Ascending aorta (tissue), 2 donors: Measurements from ENCODE around the gene CCDC187. TPM values are rescaled to one million over a fixed set of nuclear protein-coding genes. Genes with fewer than 3 reads are reported as not detected.

Experiments
- DNase-seq, 2 donors: peaks; one replicate each; pipeline ENCODE4 v3.0.0-alpha.2; 2019; ENCODE audit warnings: low spot score in 2 of 2
- H3K27ac ChIP-seq, 2 donors: fragments of 200-600 bp; sonication (generic); one replicate each; pipeline ENCODE4 v1.5.1; 2016 to 2017; ENCODE audit warnings: mild to moderate bottlenecking in 1 of 2
- H3K27me3 ChIP-seq: fragments of 200-600 bp; sonication (generic); one replicate; pipeline ENCODE4 v1.5.1; 2017
- H3K36me3 ChIP-seq, 2 donors: fragments of 200-600 bp; sonication (generic); one replicate each; pipeline ENCODE4 v1.5.1; 2016
- H3K4me1 ChIP-seq, 2 donors: fragments of 200-600 bp; sonication (generic); one replicate each; pipeline ENCODE4 v1.5.1; 2016 to 2017; ENCODE audit warnings: mild to moderate bottlenecking in 1 of 2
- H3K4me3 ChIP-seq, 2 donors: fragments of 200-600 bp; sonication (generic); one replicate each; pipeline ENCODE4 v1.5.1; 2016 to 2017; ENCODE audit warnings: mild to moderate bottlenecking in 1 of 2
- H3K9me3 ChIP-seq, 2 donors: fragments of 200-600 bp; sonication (generic); one replicate each; pipeline ENCODE4 v1.5.1; 2016
- CTCF ChIP-seq, 3 experiments: fragments of 200-600 bp in 2 of 3; fragments of 450-650 bp in 1 of 3; sonication (generic) in 2 of 3; IDR thresholded peaks; one replicate each; pipeline ENCODE4 v1.5.1; 2016 to 2019; ENCODE audit warnings: antibody characterized with exemption in 3 of 3, mild to moderate bottlenecking in 1 of 3, moderate library complexity in 1 of 3
- intact Hi-C: fragments of 100-400 bp; cut with DNase I; formaldehyde crosslinking; loops from one replicate; pipeline ENCODE4 v1.15.1; 2023
- total RNA-seq: library from RNA; depleted of rRNA; stranded (reverse); fragments of >200 nt; gene quantifications from one replicate; pipeline ENCODE4 v1.1.0, GENCODE V29; 2016

The CCDC187 gene
- total RNA-seq, 1 donor from 2014 or later, result under 0.01 TPM

DNA sequence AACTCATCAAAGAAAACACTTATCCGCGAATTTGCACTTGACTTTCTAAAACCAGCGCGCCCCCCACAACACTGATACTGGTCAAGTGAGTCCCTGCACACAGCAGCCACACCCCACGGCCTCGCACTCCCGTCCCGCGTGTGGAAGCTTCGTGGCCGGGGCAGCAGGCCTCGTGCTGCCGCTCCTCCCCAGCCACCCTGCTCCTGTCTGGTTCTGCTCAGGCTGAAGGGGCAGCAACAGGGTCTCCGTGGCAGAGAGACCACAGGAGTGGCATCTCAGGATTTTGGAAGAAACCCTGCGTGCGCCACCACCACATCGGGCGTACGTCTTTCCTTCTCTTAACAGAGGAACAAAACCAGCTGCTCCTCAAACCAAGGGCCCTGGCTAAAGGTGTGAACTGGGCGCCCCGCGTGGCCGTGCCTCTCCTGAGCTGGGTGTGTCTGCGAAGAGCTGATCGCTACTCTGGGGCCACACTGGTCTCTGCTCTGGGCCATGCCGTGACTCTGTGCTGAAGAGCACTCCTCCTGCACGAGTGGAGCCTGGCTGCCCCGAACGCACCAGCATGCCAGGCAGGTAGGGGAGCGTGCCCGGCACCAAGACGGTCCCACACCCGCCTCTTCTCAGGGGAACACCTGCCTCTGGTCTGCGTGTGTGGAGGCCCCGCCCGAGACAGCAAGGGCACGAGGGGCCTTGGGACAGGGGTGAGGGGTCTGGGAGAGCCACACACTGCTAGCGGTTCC lies 81.6 kb downstream of the CCDC187 start:
- no peak overlapping the region for H3K4me3 ChIP-seq
- H3K36me3 ChIP-seq, result peaks cover 0 to 54% of the 10 kb centered on the region in 2 donors
- H3K27me3 ChIP-seq, result no peaks in the 10 kb centered on the region
- H3K27ac ChIP-seq, result no peak overlapping the region
- no peaks in the 10 kb centered on the region for H3K4me1 ChIP-seq
- no peak for TF ChIP-seq CTCF (IDR thresholded peaks at IDR 0.05)
- no peak for DNase-seq
- intact Hi-C loops, result no loop called here
- H3K9me3 ChIP-seq, result no peaks in the 10 kb centered on the region

- intact Hi-C loops, result no loop called here
Measured at GRCh38 chr9:136220017-136220729, 83.7 kb downstream of the CCDC187 start.

DNA sequence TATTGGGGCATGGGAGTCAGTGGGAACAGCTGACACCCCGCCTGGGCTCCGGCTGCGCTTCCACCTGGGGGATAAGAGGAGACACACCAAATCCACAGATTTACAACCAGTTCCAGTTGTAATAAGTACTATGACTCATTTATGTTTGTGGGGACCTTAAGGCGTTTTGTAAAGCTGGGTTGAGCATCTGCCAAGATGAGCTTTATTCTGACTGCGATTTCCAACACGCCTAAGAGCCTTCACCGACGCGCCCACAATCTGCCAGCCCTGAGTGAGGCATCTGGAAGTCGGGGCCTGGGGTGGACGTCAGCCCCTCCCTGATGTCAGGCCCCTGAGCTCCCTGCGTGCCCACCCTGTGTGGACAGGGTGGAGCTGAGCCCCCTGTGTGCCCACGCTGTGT lies 84.6 kb downstream of the CCDC187 start:
- H3K4me3 ChIP-seq, result no peak overlapping the region
- peaks cover 10 to 74% of the 10 kb centered on the region in 2 donors for H3K36me3 ChIP-seq
- intact Hi-C loops, result no loop called here
- H3K27me3 ChIP-seq, result no peaks in the 10 kb centered on the region
- H3K4me1 ChIP-seq, result no peaks in the 10 kb centered on the region
- H3K9me3 ChIP-seq, result no peaks in the 10 kb centered on the region
- DNase-seq, result no peak
- no peak overlapping the region for H3K27ac ChIP-seq
- no peak for TF ChIP-seq CTCF (IDR thresholded peaks at IDR 0.05)

More at GRCh38 chr9:136220017-136220729, 83.7 kb downstream of the CCDC187 start:
- peaks cover 2 to 71% of the 10 kb centered on the region in 2 donors for H3K36me3 ChIP-seq
- no peak for TF ChIP-seq CTCF (IDR thresholded peaks at IDR 0.05)
- H3K27me3 ChIP-seq, result no peaks in the 10 kb centered on the region
- H3K9me3 ChIP-seq, result no peaks in the 10 kb centered on the region
- no peak overlapping the region for H3K27ac ChIP-seq
- H3K4me1 ChIP-seq, result no peaks in the 10 kb centered on the region
- DNase-seq, result no peak
- no peak overlapping the region for H3K4me3 ChIP-seq

GRCh38 chr9:136218673-136219072 lies 85.2 kb downstream of the CCDC187 start:
- H3K4me3 ChIP-seq, result no peak overlapping the region
- H3K36me3 ChIP-seq, result peaks cover 14 to 74% of the 10 kb centered on the region in 2 donors
- DNase-seq, result no peak
- H3K4me1 ChIP-seq, result no peaks in the 10 kb centered on the region
- H3K9me3 ChIP-seq, result no peaks in the 10 kb centered on the region
- H3K27me3 ChIP-seq, result no peaks in the 10 kb centered on the region
- intact Hi-C loops, result no loop called here
- no peak for TF ChIP-seq CTCF (IDR thresholded peaks at IDR 0.05)
- no peak overlapping the region for H3K27ac ChIP-seq

GRCh38 chr9:136218271-136218670 lies 85.6 kb downstream of the CCDC187 start:
- intact Hi-C loops, result no loop called here
- no peak for TF ChIP-seq CTCF (IDR thresholded peaks at IDR 0.05)

More at GRCh38 chr9:136218271-136218670, 85.6 kb downstream of the CCDC187 start:
- Histone ChIP-seq H3K27ac (no peak overlapping the region), H3K36me3 (peaks cover 17 to 74% of the 10 kb centered on the region in 2 donors), H3K4me1 (no peaks in the 10 kb centered on the region), H3K27me3 (no peaks in the 10 kb centered on the region), H3K4me3 (no peak overlapping the region), H3K9me3 (no peaks in the 10 kb centered on the region)
- no peak for DNase-seq
